WTC11 (cell line): ENCODE results near the gene PPP5C. TPM values are rescaled to one million over a fixed set of nuclear protein-coding genes. Genes with fewer than 3 reads are reported as not detected.

Experiments
- ATAC-seq: fragments of 200-7000 bp; cut with Tn5 transposase; 2 replicates; pipeline ENCODE4 v1.10.0; 2021; ENCODE audit warnings: mild to moderate bottlenecking, moderate library complexity
- CTCF ChIA-PET: fragments of 300-600 bp; sonication (Branson Sonifier 250); formaldehyde crosslinking; loops from one replicate; lab custom pipeline; 2021; ENCODE audit warnings: antibody characterized with exemption; lab: Charles Lee
- POLR2A ChIA-PET: fragments of 350-600 bp; sonication (Branson Sonifier 250); formaldehyde crosslinking; loops from one replicate; lab custom pipeline; 2021; ENCODE audit warnings: antibody characterized with exemption; lab: Charles Lee
- DNase-seq: peaks from one replicate; pipeline ENCODE4 v3.0.0; 2021; ENCODE audit warnings: low spot score
- H3K27ac Mint-ChIP-seq: 2 replicates; pipeline ENCODE4 v1.8.0; 2021; ENCODE audit warnings: mixed read lengths
- H3K27me3 Mint-ChIP-seq: 2 replicates; pipeline ENCODE4 v1.8.0; 2021; ENCODE audit warnings: low read depth, mild to moderate bottlenecking, moderate library complexity, mixed read lengths
- H3K36me3 Mint-ChIP-seq: 2 replicates; pipeline ENCODE4 v1.8.0; 2021; ENCODE audit warnings: mixed read lengths
- H3K4me1 Mint-ChIP-seq: 2 replicates; pipeline ENCODE4 v1.8.0; 2022; ENCODE audit warnings: mixed read lengths
- H3K4me3 Mint-ChIP-seq: 2 replicates; pipeline ENCODE4 v1.8.0; 2021; ENCODE audit warnings: mild to moderate bottlenecking, moderate library complexity, mixed read lengths
- H3K9me3 Mint-ChIP-seq: 2 replicates; pipeline ENCODE4 v1.8.0; 2021; ENCODE audit warnings: mixed read lengths
- CBFB ChIP-seq: sonication (generic); formaldehyde crosslinking; IDR thresholded peaks from 2 replicates; pipeline ENCODE4 v1.8.1; 2022; ENCODE audit warnings: mild to moderate bottlenecking, low read depth, missing genetic modification reagents
- CREB1 ChIP-seq: sonication (generic); formaldehyde crosslinking; IDR thresholded peaks from 2 replicates; pipeline ENCODE4 v1.8.0; 2023; ENCODE audit warnings: mild to moderate bottlenecking, missing genetic modification reagents
- ETV6 ChIP-seq: sonication (generic); formaldehyde crosslinking; IDR thresholded peaks from 2 replicates; pipeline ENCODE4 v1.8.1; 2022; ENCODE audit warnings: mild to moderate bottlenecking, missing genetic modification reagents
- FOXJ3 ChIP-seq: sonication (generic); formaldehyde crosslinking; IDR thresholded peaks from 2 replicates; pipeline ENCODE4 v1.9.0; 2021; ENCODE audit warnings: missing genetic modification reagents, mild to moderate bottlenecking, borderline replicate concordance
- FOXP1 ChIP-seq: sonication (generic); formaldehyde crosslinking; IDR thresholded peaks from 2 replicates; pipeline ENCODE4 v1.8.0; 2022; ENCODE audit warnings: missing genetic modification reagents, mild to moderate bottlenecking, moderate library complexity, borderline replicate concordance
- HMGA2 ChIP-seq: fragments of 250-450 bp; sonication (Bioruptor Pico); IDR thresholded peaks from 2 replicates; pipeline ENCODE4 v1.4.0; 2021; ENCODE audit warnings: mild to moderate bottlenecking, moderate library complexity
- SMAD3 ChIP-seq: sonication (generic); formaldehyde crosslinking; IDR thresholded peaks from 2 replicates; pipeline ENCODE4 v1.8.0; 2022; ENCODE audit warnings: missing genetic modification reagents, mild to moderate bottlenecking, borderline replicate concordance
- ZBTB21 ChIP-seq: sonication (generic); formaldehyde crosslinking; IDR thresholded peaks from 2 replicates; pipeline ENCODE4 v1.8.1; 2023; ENCODE audit warnings: mild to moderate bottlenecking, missing genetic modification reagents, borderline replicate concordance
- ZNF121 ChIP-seq: sonication (generic); formaldehyde crosslinking; IDR thresholded peaks from 2 replicates; pipeline ENCODE4 v1.8.0; 2023; ENCODE audit warnings: missing genetic modification reagents
- ZNF396 ChIP-seq: fragments of 250-450 bp; sonication (Bioruptor Pico); IDR thresholded peaks from 2 replicates; pipeline ENCODE4 v1.8.0; 2021; ENCODE audit warnings: mild to moderate bottlenecking, moderate library complexity, borderline replicate concordance
- total RNA-seq: library from RNA; stranded (reverse); gene quantifications from 3 replicates; pipeline ENCODE4 v1.2.3, GENCODE V29; 2021
- TF ChIP-seq, protein P1 (sequence below): sonication (generic); formaldehyde crosslinking; IDR thresholded peaks from 2 replicates; pipeline ENCODE4 v1.8.0; 2022; ENCODE audit warnings: mild to moderate bottlenecking, missing genetic modification reagents
- TF ChIP-seq, protein P2 (sequence below): sonication (generic); formaldehyde crosslinking; IDR thresholded peaks from 2 replicates; pipeline ENCODE4 v1.8.1; 2023; ENCODE audit warnings: mild to moderate bottlenecking, missing genetic modification reagents, borderline replicate concordance
- TF ChIP-seq, protein P3 (sequence below): fragments of 200-600 bp; IDR thresholded peaks from 2 replicates; pipeline ENCODE4 v1.8.0; 2022; ENCODE audit warnings: antibody characterized with exemption
- TF ChIP-seq, protein P4 (sequence below): sonication (generic); formaldehyde crosslinking; IDR thresholded peaks from 2 replicates; pipeline ENCODE4 v1.8.1; 2022; ENCODE audit warnings: mild to moderate bottlenecking, missing genetic modification reagents, moderate library complexity, borderline replicate concordance
- TF ChIP-seq, protein P5 (sequence below): fragments of 250-450 bp; sonication (Bioruptor Pico); IDR thresholded peaks from 2 replicates; pipeline ENCODE4 v2.1.2; 2022; ENCODE audit warnings: mild to moderate bottlenecking, moderate library complexity

The PPP5C gene
- total RNA-seq, 1 experiment from 2014 or later: 107 TPM

DNA sequence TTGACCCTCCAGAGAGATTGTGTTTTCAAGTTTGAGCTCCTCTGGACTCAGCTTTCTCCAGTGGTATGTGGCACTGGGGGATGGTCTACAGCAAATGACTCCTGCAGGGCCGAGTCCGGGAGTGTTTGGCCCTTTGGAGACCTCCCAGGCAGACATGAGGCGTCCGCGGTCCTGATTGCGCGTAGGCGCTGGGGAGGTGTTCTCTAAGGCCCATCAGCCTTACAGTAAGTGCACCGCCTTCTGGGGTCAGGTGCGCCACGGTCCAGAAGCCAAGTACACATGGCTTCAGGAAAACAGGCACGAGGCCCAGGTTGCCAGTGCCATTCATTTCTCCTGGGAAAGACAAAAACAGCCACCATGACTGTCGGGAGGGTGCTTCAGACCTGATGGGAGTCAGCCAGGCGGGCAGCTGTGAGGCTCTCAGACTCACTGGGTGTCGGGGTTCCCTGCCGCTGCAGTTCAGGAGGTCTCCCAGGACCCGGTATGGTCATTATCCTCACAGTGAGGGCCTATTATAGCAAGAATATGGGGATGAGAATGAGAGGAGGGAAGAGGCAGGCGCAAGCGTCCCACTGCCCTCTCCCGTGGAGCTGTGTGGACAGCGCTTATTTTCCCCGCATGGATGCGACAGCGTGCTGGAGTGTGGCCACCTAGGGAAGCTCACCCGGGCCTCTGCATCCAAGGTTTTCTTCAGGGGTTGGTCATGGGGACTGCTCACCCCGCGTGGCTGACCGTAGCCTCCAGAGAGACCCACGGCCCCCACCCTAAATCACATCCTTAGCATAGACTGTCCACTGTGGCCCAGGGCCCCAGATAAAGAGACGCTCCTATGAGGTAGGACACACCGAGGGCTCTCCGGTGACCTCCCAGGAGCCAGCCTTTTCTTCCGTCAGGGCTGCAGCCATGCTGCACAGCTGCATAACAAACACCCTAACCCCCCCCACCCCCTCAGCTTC is 44.7 kb downstream of the PPP5C start:
- POLR2A ChIA-PET: no interaction called here
- H3K36me3 Mint-ChIP-seq: peaks cover 46% of the 10 kb centered on the region

More for the DNA sequence above, 44.7 kb downstream of the PPP5C start:
- Mint-ChIP-seq H3K27me3 (no peaks in the 10 kb centered on the region), H3K9me3 (no peaks in the 10 kb centered on the region), H3K27ac (no peak overlapping the region), H3K4me1 (peaks cover 3% of the 10 kb centered on the region), H3K4me3 (no peak overlapping the region)
- CTCF ChIA-PET: interaction anchor here (0.5 to 2.4 kb wide), 9 partner anchors 10 to 145 kb away, joined by 3 to 12 read pairs (median 4); no protein-coding TSS in a partner anchor
- no peak for TF ChIP-seq ZBTB21 (CRISPR knock-in tag)
- TF ChIP-seq, protein P1, sequence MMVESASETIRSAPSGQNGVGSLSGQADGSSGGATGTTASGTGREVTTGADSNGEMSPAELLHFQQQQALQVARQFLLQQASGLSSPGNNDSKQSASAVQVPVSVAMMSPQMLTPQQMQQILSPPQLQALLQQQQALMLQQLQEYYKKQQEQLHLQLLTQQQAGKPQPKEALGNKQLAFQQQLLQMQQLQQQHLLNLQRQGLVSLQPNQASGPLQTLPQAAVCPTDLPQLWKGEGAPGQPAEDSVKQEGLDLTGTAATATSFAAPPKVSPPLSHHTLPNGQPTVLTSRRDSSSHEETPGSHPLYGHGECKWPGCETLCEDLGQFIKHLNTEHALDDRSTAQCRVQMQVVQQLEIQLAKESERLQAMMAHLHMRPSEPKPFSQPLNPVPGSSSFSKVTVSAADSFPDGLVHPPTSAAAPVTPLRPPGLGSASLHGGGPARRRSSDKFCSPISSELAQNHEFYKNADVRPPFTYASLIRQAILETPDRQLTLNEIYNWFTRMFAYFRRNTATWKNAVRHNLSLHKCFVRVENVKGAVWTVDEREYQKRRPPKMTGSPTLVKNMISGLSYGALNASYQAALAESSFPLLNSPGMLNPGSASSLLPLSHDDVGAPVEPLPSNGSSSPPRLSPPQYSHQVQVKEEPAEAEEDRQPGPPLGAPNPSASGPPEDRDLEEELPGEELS (CRISPR knock-in tag): no peak
- TF ChIP-seq ETV6 (CRISPR knock-in tag): no peak
- TF ChIP-seq, protein P2, sequence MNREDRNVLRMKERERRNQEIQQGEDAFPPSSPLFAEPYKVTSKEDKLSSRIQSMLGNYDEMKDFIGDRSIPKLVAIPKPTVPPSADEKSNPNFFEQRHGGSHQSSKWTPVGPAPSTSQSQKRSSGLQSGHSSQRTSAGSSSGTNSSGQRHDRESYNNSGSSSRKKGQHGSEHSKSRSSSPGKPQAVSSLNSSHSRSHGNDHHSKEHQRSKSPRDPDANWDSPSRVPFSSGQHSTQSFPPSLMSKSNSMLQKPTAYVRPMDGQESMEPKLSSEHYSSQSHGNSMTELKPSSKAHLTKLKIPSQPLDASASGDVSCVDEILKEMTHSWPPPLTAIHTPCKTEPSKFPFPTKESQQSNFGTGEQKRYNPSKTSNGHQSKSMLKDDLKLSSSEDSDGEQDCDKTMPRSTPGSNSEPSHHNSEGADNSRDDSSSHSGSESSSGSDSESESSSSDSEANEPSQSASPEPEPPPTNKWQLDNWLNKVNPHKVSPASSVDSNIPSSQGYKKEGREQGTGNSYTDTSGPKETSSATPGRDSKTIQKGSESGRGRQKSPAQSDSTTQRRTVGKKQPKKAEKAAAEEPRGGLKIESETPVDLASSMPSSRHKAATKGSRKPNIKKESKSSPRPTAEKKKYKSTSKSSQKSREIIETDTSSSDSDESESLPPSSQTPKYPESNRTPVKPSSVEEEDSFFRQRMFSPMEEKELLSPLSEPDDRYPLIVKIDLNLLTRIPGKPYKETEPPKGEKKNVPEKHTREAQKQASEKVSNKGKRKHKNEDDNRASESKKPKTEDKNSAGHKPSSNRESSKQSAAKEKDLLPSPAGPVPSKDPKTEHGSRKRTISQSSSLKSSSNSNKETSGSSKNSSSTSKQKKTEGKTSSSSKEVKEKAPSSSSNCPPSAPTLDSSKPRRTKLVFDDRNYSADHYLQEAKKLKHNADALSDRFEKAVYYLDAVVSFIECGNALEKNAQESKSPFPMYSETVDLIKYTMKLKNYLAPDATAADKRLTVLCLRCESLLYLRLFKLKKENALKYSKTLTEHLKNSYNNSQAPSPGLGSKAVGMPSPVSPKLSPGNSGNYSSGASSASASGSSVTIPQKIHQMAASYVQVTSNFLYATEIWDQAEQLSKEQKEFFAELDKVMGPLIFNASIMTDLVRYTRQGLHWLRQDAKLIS (CRISPR knock-in tag): no peak
- TF ChIP-seq HMGA2 (CRISPR knock-in tag): no peak
- TF ChIP-seq, protein P3, sequence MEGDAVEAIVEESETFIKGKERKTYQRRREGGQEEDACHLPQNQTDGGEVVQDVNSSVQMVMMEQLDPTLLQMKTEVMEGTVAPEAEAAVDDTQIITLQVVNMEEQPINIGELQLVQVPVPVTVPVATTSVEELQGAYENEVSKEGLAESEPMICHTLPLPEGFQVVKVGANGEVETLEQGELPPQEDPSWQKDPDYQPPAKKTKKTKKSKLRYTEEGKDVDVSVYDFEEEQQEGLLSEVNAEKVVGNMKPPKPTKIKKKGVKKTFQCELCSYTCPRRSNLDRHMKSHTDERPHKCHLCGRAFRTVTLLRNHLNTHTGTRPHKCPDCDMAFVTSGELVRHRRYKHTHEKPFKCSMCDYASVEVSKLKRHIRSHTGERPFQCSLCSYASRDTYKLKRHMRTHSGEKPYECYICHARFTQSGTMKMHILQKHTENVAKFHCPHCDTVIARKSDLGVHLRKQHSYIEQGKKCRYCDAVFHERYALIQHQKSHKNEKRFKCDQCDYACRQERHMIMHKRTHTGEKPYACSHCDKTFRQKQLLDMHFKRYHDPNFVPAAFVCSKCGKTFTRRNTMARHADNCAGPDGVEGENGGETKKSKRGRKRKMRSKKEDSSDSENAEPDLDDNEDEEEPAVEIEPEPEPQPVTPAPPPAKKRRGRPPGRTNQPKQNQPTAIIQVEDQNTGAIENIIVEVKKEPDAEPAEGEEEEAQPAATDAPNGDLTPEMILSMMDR: no peak
- TF ChIP-seq SMAD3 (CRISPR knock-in tag): no peak
- TF ChIP-seq CBFB (CRISPR knock-in tag): no peak
- no peak for TF ChIP-seq ZNF396 (CRISPR knock-in tag)
- no peak for TF ChIP-seq FOXJ3 (CRISPR knock-in tag)
- TF ChIP-seq, protein P4, sequence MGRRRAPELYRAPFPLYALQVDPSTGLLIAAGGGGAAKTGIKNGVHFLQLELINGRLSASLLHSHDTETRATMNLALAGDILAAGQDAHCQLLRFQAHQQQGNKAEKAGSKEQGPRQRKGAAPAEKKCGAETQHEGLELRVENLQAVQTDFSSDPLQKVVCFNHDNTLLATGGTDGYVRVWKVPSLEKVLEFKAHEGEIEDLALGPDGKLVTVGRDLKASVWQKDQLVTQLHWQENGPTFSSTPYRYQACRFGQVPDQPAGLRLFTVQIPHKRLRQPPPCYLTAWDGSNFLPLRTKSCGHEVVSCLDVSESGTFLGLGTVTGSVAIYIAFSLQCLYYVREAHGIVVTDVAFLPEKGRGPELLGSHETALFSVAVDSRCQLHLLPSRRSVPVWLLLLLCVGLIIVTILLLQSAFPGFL (CRISPR knock-in tag): no peak
- no peak for TF ChIP-seq ZNF121 (CRISPR knock-in tag)
- TF ChIP-seq CREB1: no peak
- TF ChIP-seq, protein P5, sequence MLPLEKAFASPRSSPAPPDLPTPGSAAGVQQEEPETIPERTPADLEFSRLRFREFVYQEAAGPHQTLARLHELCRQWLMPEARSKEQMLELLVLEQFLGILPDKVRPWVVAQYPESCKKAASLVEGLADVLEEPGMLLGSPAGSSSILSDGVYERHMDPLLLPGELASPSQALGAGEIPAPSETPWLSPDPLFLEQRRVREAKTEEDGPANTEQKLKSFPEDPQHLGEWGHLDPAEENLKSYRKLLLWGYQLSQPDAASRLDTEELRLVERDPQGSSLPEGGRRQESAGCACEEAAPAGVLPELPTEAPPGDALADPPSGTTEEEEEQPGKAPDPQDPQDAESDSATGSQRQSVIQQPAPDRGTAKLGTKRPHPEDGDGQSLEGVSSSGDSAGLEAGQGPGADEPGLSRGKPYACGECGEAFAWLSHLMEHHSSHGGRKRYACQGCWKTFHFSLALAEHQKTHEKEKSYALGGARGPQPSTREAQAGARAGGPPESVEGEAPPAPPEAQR (CRISPR knock-in tag): no peak
- TF ChIP-seq FOXP1 (CRISPR knock-in tag): no peak
- DNase-seq: no peak
- ATAC-seq: no peak
